HepG2 (cell line): ENCODE measurements around the gene S100A6. TPM values are rescaled to one million over a fixed set of nuclear protein-coding genes. Genes with fewer than 3 reads are reported as not detected.
A peak's percentile ranks its signal among the peaks of the same experiment; 100 is the strongest.

Source experiments
- ARID2 ChIP-seq: sonication (generic); formaldehyde crosslinking; IDR thresholded peaks from 2 replicates; pipeline ENCODE4 v1.8.1; 2022; ENCODE audit warnings: mild to moderate bottlenecking, missing genetic modification reagents, borderline replicate concordance
- CTCF ChIP-seq: sonication (generic); formaldehyde crosslinking; IDR thresholded peaks from 2 replicates; pipeline ENCODE4 v1.5.0; 2020; ENCODE audit warnings: mild to moderate bottlenecking, missing genetic modification reagents, moderate library complexity
- DZIP1 ChIP-seq: sonication (generic); formaldehyde crosslinking; IDR thresholded peaks from 2 replicates; pipeline ENCODE4 v1.5.0; 2020; ENCODE audit warnings: mild to moderate bottlenecking, missing genetic modification reagents
- ELF3 ChIP-seq: IDR thresholded peaks from 2 replicates; pipeline ENCODE4 v1.6.1; 2016; ENCODE audit warnings: missing genetic modification reagents, missing compliant biosample characterization
- IKZF5 ChIP-seq: IDR thresholded peaks from 2 replicates; pipeline ENCODE4 v1.6.1; 2018; ENCODE audit warnings: missing genetic modification reagents, mild to moderate bottlenecking, missing compliant biosample characterization
- JUND ChIP-seq: sonication (generic); formaldehyde crosslinking; IDR thresholded peaks from 2 replicates; pipeline ENCODE4 v1.8.0; 2022; ENCODE audit warnings: mild to moderate bottlenecking, missing genetic modification reagents
- KLF12 ChIP-seq: sonication (generic); formaldehyde crosslinking; IDR thresholded peaks from 2 replicates; pipeline ENCODE4 v1.4.0; 2020; ENCODE audit warnings: missing genetic modification reagents, borderline replicate concordance
- RAD21 ChIP-seq: fragments of 450-650 bp; formaldehyde crosslinking; IDR thresholded peaks from 2 replicates; pipeline ENCODE4 v1.5.0; 2020; ENCODE audit warnings: mild to moderate bottlenecking
- SMARCE1 ChIP-seq: fragments of 450-650 bp; IDR thresholded peaks from 2 replicates; pipeline ENCODE4 v1.6.1; 2017; ENCODE audit warnings: borderline replicate concordance
- SP1 ChIP-seq, 2 experiments: fragments of 450-650 bp in 1 of 2; sonication (generic) in 1 of 2; formaldehyde crosslinking in 1 of 2; IDR thresholded peaks; 2 replicates each; pipeline versions ENCODE4 v1.4.0 to v1.6.1; 2016 to 2020; ENCODE audit warnings: missing genetic modification reagents in 1 of 2
- SP2 ChIP-seq: sonication (generic); formaldehyde crosslinking; IDR thresholded peaks from 2 replicates; pipeline ENCODE4 v1.5.1; 2020; ENCODE audit warnings: mild to moderate bottlenecking, missing genetic modification reagents
- SUZ12 ChIP-seq: fragments of 150-350 bp; IDR thresholded peaks from 2 replicates; pipeline ENCODE4 v1.6.1; 2014; ENCODE audit warnings: low read depth, low read length
- ZFP41 ChIP-seq: sonication (generic); formaldehyde crosslinking; IDR thresholded peaks from 2 replicates; pipeline ENCODE4 v1.4.0; 2020; ENCODE audit warnings: mild to moderate bottlenecking, missing genetic modification reagents, borderline replicate concordance
- ZNF264 ChIP-seq: sonication (generic); formaldehyde crosslinking; IDR thresholded peaks from 2 replicates; pipeline ENCODE4 v1.4.0; 2020; ENCODE audit warnings: missing genetic modification reagents
- ZNF512B ChIP-seq: sonication (generic); formaldehyde crosslinking; IDR thresholded peaks from 2 replicates; pipeline ENCODE4 v1.5.1; 2020; ENCODE audit warnings: missing genetic modification reagents, mild to moderate bottlenecking, borderline replicate concordance
- ZNF607 ChIP-seq: sonication (generic); formaldehyde crosslinking; IDR thresholded peaks from 2 replicates; pipeline ENCODE4 v1.5.1; 2020; ENCODE audit warnings: missing genetic modification reagents, mild to moderate bottlenecking, borderline replicate concordance
- ZNF770 ChIP-seq: sonication (generic); formaldehyde crosslinking; IDR thresholded peaks from 2 replicates; pipeline ENCODE4 v1.5.0; 2020; ENCODE audit warnings: mild to moderate bottlenecking, missing genetic modification reagents
- ZNF792 ChIP-seq: IDR thresholded peaks from 2 replicates; pipeline ENCODE4 v1.6.1; 2016
- polyA plus RNA-seq, 8 experiments: library from polyadenylated mRNA; depleted of rRNA in 3 of 8; stranded (reverse) in 7 of 8; unstranded in 1 of 8; fragments of >200 nt; fragmentation: Illumina TruSeq in 4 of 8; extraction: Trizol in 4 of 8; gene quantifications; 2 replicates each; pipeline versions ENCODE4 v1.2.1 to v1.2.3, GENCODE V29; 2011 to 2016; ENCODE audit warnings: low read depth in 4 of 8, missing spikeins in 1 of 8, mixed read lengths in 1 of 8; ENCODE audit not compliant: insufficient read depth in 1 of 8
- total RNA-seq, 5 experiments: library from RNA; depleted of rRNA; stranded (reverse); fragments of >200 nt; fragmentation: Illumina TruSeq; extraction: Trizol; gene quantifications; 2 replicates each; pipeline ENCODE4 v1.2.3, GENCODE V29; 2016; ENCODE audit warnings: low read depth in 1 of 5

The S100A6 gene
- total and polyA plus RNA-seq, 2 of the 13 experiments (the other 11 are each of a cell fraction or from before 2014, with no cell fraction given), result 72.9 to 85.0 TPM

- TF ChIP-seq ZNF770 (CRISPR knock-in tag), result peak; percentile 54; the same call in 1 of the 2 replicates
- no peak for TF ChIP-seq DZIP1
- no peak for TF ChIP-seq ZNF512B (CRISPR knock-in tag)
- peak; percentile 82 for TF ChIP-seq RAD21 (CRISPR knock-in tag)
- TF ChIP-seq ZNF264 (CRISPR knock-in tag), result 0 out of 2 replicates have a peak, but pooled peaks have one; percentile 53
- TF ChIP-seq SMARCE1, result no peak
- no peak; the same call in 1 of the 2 replicates for TF ChIP-seq JUND (CRISPR knock-in tag)
- TF ChIP-seq KLF12 (CRISPR knock-in tag), result peak; percentile 88
- TF ChIP-seq ZFP41, result no peak
- no peak for TF ChIP-seq SP2
- no peak for TF ChIP-seq SP1 (IDR thresholded peaks at IDR 0.05)
- no peak for TF ChIP-seq SP1 (CRISPR knock-in tag; IDR thresholded peaks at IDR 0.05)
- no peak; the same call in 1 of the 2 replicates for TF ChIP-seq ZNF607 (CRISPR knock-in tag)
- TF ChIP-seq ZNF792 (CRISPR knock-in tag), result 0 out of 2 replicates have a peak, but pooled peaks have one; percentile 32
- no peak for TF ChIP-seq IKZF5
- no peak for TF ChIP-seq SUZ12
- TF ChIP-seq ELF3 (CRISPR knock-in tag), result peak; percentile 24
- TF ChIP-seq ARID2, result no peak
- TF ChIP-seq CTCF (CRISPR knock-in tag), result peak; percentile 90
These were observed 2.8 kb downstream of the S100A6 start (continued) for GRCh38 chr1:153532769-153533599.
